Measurements from ENCODE around the gene HSPBP1. TPM values are rescaled to one million over a fixed set of nuclear protein-coding genes. Genes with fewer than 3 reads are reported as not detected.

The HSPBP1 gene
- total and polyA plus RNA-seq, 9 of the 15 experiments (the other 6 are each of a cell fraction or from before 2014, with no cell fraction given): 0.83 to 81.3 (median 21.8) TPM

DNA sequence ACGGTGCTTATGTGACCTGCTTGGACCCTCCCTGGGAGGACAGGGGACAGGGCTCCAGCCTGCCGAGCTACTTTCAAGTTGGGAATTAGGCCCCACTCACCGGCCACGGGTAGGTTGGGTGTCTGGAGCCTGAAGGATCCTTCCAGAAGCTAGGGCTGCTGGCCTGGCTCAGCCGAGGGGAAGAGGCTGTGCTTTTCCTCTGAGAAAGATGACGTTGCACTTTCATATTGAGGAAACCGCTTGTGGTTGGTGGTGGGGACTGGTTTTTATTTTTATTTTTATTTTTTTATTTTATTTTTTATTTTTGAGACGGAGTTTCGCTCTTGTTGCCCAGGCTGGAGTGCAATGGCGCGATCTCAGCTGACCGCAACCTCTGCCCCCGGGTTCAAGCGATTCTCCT is 45.3 kb upstream of the HSPBP1 start, which contains the start of gene TMEM150B (continued):
- no peak for TF ChIP-seq DEAF1 (CRISPR knock-in tag; IDR thresholded peaks at IDR 0.05)
- TF ChIP-seq ZBTB9 (CRISPR knock-in tag; IDR thresholded peaks at IDR 0.05): no peak
- no peak for TF ChIP-seq TRIM24 (IDR thresholded peaks at IDR 0.05)
- TF ChIP-seq HNRNPL (IDR thresholded peaks at IDR 0.05; ENCODE audit: low read depth, low read length): no peak
- TF ChIP-seq CREB5 (CRISPR knock-in tag; IDR thresholded peaks at IDR 0.05): no peak
- peak; percentile 87 for TF ChIP-seq MAFF (IDR thresholded peaks at IDR 0.05; ENCODE audit: low read length)
- no peak for TF ChIP-seq SMARCA5 (IDR thresholded peaks at IDR 0.05)
- TF ChIP-seq, protein P1, sequence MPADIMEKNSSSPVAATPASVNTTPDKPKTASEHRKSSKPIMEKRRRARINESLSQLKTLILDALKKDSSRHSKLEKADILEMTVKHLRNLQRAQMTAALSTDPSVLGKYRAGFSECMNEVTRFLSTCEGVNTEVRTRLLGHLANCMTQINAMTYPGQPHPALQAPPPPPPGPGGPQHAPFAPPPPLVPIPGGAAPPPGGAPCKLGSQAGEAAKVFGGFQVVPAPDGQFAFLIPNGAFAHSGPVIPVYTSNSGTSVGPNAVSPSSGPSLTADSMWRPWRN (IDR thresholded peaks at IDR 0.05; ENCODE audit: low read depth): no peak
- no peak for TF ChIP-seq EWSR1 (IDR thresholded peaks at IDR 0.05; ENCODE audit: borderline replicate concordance, low read depth, partially characterized antibody)
- no peak for TF ChIP-seq ZNF347 (CRISPR knock-in tag; IDR thresholded peaks at IDR 0.05; ENCODE audit: low read depth)
- TF ChIP-seq ZNF324 (CRISPR knock-in tag; IDR thresholded peaks at IDR 0.05): no peak
- TF ChIP-seq, protein P2, sequence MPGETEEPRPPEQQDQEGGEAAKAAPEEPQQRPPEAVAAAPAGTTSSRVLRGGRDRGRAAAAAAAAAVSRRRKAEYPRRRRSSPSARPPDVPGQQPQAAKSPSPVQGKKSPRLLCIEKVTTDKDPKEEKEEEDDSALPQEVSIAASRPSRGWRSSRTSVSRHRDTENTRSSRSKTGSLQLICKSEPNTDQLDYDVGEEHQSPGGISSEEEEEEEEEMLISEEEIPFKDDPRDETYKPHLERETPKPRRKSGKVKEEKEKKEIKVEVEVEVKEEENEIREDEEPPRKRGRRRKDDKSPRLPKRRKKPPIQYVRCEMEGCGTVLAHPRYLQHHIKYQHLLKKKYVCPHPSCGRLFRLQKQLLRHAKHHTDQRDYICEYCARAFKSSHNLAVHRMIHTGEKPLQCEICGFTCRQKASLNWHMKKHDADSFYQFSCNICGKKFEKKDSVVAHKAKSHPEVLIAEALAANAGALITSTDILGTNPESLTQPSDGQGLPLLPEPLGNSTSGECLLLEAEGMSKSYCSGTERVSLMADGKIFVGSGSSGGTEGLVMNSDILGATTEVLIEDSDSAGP (CRISPR knock-in tag; IDR thresholded peaks at IDR 0.05): no peak
- peak; percentile 26; the same call in 1 of the 2 replicates for TF ChIP-seq PHF8 (IDR thresholded peaks at IDR 0.05; ENCODE audit: borderline replicate concordance, low read length)
- no peak for TF ChIP-seq MED1 (CRISPR knock-in tag; IDR thresholded peaks at IDR 0.05; ENCODE audit: borderline replicate concordance)
- TF ChIP-seq, protein P3, sequence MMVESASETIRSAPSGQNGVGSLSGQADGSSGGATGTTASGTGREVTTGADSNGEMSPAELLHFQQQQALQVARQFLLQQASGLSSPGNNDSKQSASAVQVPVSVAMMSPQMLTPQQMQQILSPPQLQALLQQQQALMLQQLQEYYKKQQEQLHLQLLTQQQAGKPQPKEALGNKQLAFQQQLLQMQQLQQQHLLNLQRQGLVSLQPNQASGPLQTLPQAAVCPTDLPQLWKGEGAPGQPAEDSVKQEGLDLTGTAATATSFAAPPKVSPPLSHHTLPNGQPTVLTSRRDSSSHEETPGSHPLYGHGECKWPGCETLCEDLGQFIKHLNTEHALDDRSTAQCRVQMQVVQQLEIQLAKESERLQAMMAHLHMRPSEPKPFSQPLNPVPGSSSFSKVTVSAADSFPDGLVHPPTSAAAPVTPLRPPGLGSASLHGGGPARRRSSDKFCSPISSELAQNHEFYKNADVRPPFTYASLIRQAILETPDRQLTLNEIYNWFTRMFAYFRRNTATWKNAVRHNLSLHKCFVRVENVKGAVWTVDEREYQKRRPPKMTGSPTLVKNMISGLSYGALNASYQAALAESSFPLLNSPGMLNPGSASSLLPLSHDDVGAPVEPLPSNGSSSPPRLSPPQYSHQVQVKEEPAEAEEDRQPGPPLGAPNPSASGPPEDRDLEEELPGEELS (CRISPR knock-in tag; IDR thresholded peaks at IDR 0.05; ENCODE audit: borderline replicate concordance): no peak
- no peak for TF ChIP-seq BCL6 (CRISPR knock-in tag; IDR thresholded peaks at IDR 0.05)
- peak; percentile 99 for TF ChIP-seq ZNF316 (IDR thresholded peaks at IDR 0.05)
- TF ChIP-seq SRSF1 (IDR thresholded peaks at IDR 0.05; ENCODE audit: low read depth, low read length): no peak
- TF ChIP-seq POLR2A (conservative IDR thresholded peaks at IDR 0.05): no peak
